Activated CD8-positive, alpha-beta memory T cell treated with anti-CD3 and anti-CD28 coated beads for 24 hours (primary cell): Measurements from ENCODE around the gene ALK.

Experiments
- DNase-seq: peaks from one replicate; pipeline ENCODE4 v3.0.0-alpha.2; 2020

The ALK gene

GRCh38 chr2:29165362-29166241 lies 755.8 kb downstream of the ALK start:
- DNase-seq, result no peak

GRCh38 chr2:29164091-29164846 lies 757.1 kb downstream of the ALK start:
- no peak for DNase-seq

- DNase-seq, result no peak
Measured at GRCh38 chr2:29162204-29162928, 759.0 kb downstream of the ALK start.

- no peak for DNase-seq
Measured at GRCh38 chr2:29160184-29160583, 761.2 kb downstream of the ALK start.

- no peak for DNase-seq
Measured at GRCh38 chr2:29159125-29159524, 762.3 kb downstream of the ALK start.

- DNase-seq, result no peak
Measured at GRCh38 chr2:29157131-29157530, 764.3 kb downstream of the ALK start.

- no peak for DNase-seq
Measured at GRCh38 chr2:29155578-29155977, 765.8 kb downstream of the ALK start.

GRCh38 chr2:29154610-29155009 lies 766.8 kb downstream of the ALK start:
- no peak for DNase-seq

GRCh38 chr2:29147963-29148362 lies 773.4 kb downstream of the ALK start:
- no peak for DNase-seq

GRCh38 chr2:29146197-29146596 lies 775.2 kb downstream of the ALK start:
- no peak for DNase-seq

- no peak for DNase-seq
Measured at GRCh38 chr2:29143657-29144056, 777.7 kb downstream of the ALK start.
